Middle frontal gyrus (tissue), 1 donor: ENCODE measurements around the gene ZNF28.
"Not testable (repeated sequence)": the region's sequence is repeated elsewhere in the genome, so short reads cannot be mapped to it uniquely, and the experiment has no call there.

Experiments
- DNase-seq: peaks from one replicate; pipeline ENCODE4 v3.0.0-alpha.2; 2015; ENCODE audit warnings: low spot score; ENCODE audit errors: extremely low spot score

Gene ZNF28

DNA sequence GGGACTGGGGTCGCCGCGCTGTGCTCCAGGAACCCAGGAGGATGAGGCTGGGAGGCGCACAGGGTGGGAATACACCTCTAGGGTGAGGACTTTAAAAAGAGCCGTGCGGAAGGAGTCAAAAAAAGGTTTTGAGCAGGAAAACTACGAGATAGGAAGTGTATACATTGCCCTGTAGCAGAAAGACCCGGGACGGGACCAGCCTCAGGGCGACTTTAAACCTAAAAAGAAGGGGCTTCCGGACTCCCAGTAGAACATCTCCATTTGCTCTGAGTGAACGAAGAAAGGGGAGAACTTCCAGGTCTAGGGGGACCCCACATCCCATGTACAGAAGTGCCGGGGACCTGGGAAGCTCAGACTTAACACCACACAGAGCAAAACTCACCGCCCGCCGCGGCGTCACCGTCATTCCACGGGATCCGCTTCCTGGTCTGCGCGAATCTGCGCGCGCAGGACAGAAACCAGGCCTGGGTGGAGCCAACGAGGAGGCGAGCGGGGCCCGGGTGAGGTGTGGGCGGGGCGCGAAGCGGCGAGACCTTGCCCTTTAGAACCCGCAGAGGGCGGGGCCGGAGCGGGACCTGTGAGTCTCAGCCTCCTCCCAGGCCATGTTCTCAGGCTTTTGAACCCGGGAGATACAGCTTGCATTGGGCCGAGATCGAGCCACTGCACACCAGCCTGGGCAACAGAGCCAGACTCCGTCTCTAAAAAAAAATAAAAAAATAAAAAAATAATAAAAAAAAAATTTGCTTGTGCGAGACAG is at the start of gene ZNF28:
TSS of gene ZNF28 (minus strand) at position 430 of the 757 bp plus-strand sequence. CDS start 3,675 bp downstream, outside the sequence.
- DNase-seq = peak; percentile 6

DNA sequence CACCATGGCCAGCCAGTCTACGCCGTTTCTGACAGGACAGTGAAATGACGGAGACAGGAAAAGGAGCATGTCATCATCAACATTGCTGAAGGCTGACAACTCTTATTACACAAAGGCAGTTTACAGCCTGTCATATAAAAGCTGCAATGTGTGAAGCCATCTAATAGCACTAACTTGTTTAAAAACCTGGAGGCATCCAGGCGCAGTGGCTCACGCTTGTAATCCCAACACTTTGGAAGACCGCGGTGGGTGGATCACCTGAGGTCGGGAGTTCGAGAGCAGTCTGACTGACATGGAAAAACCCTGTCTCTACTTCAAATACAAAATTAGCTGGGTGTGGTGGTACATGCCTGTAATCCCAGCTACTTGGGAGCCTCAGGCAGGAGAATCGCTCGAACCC is 46.6 kb upstream of the ZNF28 start:
- DNase-seq = not testable (repeated sequence)

DNA sequence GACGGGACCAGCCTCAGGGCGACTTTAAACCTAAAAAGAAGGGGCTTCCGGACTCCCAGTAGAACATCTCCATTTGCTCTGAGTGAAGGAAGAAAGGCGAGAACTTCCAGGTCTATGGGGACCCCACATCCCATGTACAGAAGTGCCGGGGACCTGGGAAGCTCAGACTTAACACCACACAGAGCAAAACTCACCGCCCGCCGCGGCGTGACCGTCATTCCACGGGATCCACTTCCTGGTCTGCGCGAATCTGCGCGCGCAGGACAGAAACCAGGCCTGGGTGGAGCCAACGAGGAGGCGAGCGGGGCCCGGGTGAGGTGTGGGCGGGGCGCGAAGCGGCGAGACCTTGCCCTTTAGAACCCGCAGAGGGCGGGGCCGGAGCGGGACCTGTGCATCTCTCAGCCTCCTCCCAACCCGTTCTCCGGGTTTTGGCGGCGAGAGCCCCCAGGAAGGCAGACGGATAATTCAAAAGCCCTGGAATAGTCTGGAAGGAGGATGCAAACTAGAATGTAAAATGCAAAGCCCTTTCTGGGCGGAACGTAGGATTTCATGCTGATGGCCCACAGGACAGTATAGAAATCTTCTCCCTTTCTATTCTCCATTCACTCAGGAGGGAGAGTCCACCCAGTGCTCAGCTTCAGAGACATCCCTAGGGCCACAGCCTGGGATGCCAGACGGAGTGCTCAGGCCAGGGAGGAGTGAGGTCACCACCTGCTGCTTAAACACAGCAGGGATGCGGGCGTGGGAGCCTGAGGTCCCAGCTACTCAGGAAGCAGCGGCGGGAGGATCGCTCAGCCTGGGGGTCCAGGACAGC is 36.2 kb upstream of the ZNF28 start, which contains the start of gene ZNF468:
TSS of gene ZNF468 (minus strand) at position 242 of the 814 bp plus-strand sequence. CDS start 3,347 bp downstream, outside the sequence.
- peak; percentile 52 for DNase-seq

DNA sequence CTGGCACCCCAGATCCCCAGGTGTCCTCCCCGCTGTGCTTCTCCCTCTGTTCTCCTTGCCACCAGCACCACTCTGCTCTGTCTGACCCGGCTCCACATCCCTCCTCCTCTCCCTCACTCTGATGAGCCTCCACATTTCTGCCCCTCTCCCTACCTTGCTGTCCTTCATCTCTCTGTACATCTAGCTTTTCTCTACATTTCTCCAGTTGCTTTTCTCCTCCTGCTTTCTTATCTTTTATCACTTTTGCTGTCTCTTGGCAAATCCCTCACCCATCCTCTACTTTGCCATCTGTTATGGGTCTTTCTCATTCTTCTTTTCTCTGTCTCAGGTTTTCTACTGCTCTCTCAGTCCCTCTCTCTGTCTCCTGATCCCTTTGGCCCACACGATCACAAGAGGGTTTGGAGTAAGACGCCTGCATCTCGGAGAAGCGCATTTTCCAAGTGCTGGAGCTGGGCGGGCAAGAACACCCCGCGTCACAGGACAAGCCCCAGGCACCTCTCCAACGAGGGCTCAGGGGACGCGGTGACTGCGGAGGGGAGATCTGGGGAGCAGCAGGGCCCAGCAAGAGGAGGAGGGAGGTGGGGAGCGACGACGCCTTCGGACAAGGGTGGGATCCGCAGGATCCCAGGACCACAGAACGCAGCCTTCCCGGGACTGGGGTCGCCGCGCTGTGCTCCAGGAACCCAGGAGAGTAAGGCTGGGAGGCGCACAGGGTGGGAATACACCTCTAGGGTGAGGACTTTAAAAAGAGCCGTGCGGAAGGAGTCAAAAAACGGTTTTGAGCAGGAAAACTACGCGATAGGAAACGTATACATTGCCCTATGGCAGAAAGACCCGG is 35.3 kb upstream of the ZNF28 start:
- not testable (repeated sequence) for DNase-seq

DNA sequence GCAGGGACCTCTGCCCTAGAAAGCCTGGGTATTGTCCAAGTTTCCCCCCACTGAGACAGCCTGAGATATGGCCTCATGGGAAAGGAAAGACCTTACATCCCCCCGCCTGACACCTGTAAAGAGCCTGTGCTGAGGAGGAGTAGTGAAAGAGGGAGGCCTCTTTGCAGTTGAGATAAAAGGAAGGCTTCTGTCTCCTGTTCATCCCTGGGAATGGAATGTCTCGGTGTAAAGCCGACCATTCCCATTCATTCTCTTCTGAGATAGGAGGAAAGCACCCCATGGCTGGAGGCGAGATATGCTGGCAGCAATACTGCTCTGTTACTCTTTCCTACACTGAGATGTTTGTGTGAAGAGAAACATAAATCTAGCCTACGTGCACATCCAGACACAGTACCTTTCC is 25.9 kb upstream of the ZNF28 start:
- DNase-seq = not testable (repeated sequence)

DNA sequence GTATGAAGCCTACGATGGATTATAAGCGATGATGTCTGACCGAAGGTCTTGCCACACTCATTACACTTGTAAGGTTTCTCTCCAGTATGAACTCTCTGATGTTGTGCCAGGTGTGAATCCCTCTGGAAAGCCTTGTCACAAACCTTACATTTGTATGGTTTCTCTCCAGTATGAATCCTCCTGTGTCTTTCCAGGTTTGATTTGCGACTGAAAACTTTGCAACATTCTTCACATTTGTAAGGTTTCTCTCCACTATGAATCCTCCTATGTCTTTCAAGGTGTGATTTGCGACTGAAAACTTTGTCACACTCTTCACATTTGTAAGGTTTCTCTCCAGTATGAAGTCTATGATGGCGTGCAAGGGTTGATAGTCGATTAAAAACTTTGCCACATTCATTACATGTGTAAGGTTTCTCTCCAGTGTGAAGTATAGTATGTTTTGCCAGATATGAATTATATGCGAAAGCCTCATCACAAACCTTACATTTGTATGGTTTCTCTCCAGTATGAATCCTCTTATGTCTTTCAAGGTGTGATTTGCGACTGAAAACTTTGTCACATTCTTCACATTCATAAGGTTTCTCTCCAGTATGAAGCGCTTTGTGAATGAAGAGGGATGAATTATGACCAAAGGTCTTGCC is 19.5 kb upstream of the ZNF28 start:
- DNase-seq = not testable (repeated sequence)

DNA sequence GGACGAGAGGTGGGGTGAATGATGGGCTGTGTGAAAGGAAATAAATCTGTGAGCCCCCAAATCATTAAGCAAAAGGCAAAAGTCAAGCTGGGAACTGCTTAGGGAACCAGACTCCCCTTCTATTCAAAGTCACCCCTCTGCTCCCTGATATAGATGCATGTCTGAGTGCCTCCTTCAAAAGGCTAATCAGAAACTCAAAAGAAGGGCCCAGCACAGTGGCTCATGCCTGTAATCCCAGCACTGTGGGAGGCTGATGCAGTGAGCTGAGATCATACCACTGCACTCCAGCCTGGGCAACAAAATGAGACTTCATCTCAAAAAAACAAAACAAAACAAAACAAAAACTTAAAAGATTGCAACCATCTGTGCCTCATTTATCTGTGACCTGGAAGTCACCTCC is 12.9 kb upstream of the ZNF28 start:
- not testable (repeated sequence) for DNase-seq

DNA sequence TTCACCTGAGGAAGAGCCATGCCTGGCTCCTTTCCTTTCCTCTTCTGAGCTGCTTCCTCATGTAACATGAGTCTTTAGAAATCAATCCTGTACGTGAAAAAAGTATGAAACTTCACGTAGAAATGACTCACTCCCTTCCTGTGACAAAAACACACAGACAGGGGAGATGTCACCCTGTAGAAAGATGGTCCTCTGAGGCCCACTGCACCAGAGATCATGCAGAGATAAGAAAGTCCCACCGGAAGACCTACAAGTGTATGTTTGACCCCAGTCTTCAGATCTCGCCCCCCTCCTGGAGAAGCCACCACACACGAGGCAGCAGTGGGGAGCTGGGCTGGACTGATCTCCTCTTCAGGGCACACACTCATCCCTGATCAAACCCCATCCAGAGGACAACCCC is 12.1 kb upstream of the ZNF28 start:
- DNase-seq = not testable (repeated sequence)

DNA sequence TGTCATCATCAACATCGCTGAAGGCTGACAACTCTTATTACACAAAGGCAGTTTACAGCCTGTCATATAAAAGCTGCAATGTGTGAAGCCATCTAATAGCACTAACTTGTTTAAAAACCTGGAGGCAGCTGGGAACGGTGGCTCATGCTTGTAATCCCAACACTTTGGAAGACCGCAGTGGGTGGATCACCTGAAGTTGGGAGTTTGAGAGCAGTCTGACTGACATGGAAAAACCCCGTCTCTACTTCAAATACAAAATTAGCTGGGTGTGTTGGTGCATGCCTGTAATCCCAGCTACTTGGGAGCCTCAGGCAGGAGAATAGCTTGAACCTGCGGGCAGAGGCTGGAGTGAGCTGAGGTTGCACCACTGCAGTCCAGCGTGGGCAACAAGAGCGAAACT is 8.4 kb upstream of the ZNF28 start:
- DNase-seq = not testable (repeated sequence)

DNA sequence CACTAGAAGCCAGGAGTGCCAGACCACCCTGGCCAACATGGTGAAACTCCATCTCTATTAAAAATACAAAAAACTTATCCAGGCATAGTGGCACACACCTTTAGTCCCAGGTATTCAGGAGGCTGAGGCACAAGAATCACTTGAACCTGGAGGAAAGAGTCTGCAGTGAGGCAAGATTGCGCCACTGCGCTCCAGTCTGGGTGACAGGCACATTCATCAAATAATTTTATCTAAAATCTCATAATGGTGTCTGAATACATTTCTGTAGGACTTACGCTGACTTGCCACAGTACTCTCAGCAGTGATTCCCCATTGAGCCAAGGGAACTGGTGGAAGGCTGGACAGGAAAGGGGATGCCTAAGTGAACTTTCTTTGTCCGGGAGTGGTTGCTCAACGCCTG is 4.3 kb upstream of the ZNF28 start:
- no peak for DNase-seq

DNA sequence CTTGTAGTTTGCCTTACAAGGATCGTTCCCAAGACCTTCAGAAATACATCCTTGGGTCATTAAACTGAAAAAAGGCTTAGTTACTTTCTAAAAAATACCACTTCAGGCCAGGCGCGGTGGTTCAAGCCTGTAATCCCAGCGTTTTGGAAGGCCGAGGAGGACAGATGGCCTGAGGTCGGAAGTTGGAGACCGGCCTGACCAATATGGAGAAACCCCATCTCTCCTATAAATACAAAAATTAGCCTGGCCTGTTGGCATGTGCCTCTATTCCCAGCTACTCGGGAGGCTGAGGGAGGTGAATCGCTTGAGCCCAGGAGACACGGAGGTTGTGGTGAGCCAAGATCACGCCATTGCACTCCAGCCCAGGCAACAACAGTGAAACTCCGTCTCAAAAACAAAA is 2.2 kb upstream of the ZNF28 start:
- DNase-seq = no peak

DNA sequence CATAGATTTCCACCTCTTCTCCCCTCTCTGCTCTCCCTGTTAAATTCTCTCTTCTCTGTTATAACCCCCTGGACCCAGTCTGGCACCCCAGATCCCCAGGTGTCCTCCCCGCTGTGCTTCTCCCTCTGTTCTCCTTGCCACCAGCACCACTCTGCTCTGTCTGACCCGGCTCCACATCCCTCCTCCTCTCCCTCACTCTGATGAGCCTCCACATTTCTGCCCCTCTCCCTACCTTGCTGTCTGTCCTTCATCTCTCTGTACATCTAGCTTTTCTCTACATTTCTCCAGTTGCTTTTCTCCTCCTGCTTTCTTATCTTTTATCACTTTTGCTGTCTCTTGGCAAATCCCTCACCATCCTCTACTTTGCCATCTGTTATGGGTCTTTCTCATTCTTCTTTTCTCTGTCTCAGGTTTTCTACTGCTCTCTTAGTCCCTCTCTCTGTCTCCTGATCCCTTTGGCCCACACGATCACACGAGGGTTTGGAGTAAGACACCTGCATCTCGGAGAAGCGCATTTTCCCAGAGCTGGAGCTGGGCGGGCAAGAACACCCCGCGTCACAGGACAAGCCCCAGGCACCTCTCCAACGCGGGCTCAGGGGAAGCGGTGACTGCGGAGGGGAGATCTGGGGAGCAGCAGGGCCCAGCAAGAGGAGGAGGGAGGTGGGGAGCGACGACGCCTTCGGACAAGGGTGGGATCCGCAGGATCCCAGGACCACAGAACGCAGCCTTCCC is 795 bp downstream of the ZNF28 start:
- not testable (repeated sequence) for DNase-seq

DNA sequence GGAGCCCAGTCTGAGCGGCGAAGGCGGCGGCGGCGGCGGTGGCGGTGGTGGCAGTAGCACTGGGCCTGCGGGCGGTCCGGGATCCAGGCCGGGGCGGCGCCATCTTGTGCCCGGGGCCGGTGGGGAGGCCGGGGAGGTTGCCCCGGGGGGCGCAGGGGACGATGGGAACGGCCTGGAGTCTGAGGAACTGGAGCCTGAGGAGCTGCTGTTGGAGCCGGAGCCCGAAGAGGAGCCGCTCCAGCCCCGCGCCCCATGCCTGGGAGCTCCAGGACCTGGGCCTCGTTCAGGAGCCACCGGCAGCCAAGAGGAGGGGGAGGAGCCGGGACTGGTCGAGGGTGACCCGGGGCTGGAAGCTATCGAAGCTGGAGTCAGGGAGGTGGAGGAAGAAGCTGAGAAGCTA is 11.6 kb downstream of the ZNF28 start:
- DNase-seq = no peak

DNA sequence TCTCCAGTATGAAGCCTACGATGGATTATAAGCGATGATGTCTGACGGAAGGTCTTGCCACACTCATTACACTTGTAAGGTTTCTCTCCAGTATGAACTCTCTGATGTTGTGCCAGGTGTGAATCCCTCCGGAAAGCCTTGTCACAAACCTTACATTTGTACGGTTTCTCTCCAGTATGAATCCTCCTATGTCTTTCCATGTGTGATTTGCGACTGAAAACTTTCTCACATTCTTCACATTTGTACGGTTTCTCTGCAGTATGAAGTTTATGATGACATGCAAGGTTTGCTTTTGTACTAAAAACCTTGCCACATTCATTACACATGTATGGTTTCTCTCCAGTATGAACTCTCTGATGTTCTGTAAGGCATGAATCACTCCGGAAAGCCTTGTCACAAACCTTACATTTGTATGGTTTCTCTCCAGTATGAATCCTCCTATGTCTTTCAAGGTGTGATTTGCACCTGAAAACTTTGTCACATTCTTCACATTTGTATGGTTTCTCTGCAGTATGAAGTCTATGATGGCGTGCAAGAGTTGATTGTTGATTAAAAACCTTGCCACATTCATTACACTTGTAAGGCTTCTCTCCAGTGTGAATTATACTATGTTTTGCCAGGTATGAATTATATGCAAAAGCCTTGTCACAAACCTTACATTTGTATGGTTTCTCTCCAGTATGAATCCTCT is 21.3 kb downstream of the ZNF28 start:
- not testable (repeated sequence) for DNase-seq

DNA sequence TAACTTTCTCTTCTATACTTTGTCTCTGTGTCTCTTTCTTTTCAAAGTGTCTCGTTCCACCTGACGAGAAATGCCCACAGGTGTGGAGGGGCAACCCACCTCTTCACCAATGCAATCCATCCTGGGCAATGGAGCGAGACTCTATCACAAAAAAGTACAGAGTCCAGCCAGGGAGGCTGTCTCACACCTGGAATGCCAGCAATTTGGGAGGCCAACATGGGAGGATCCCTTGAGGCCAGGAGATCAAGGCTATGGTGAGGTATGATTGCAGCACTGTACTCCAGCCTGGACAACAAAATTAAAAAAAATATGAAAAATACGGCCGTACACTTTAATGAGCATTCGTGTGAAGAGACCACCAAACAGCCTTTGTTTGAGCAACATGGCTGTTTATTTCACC is 32.0 kb downstream of the ZNF28 start:
- DNase-seq = no peak

DNA sequence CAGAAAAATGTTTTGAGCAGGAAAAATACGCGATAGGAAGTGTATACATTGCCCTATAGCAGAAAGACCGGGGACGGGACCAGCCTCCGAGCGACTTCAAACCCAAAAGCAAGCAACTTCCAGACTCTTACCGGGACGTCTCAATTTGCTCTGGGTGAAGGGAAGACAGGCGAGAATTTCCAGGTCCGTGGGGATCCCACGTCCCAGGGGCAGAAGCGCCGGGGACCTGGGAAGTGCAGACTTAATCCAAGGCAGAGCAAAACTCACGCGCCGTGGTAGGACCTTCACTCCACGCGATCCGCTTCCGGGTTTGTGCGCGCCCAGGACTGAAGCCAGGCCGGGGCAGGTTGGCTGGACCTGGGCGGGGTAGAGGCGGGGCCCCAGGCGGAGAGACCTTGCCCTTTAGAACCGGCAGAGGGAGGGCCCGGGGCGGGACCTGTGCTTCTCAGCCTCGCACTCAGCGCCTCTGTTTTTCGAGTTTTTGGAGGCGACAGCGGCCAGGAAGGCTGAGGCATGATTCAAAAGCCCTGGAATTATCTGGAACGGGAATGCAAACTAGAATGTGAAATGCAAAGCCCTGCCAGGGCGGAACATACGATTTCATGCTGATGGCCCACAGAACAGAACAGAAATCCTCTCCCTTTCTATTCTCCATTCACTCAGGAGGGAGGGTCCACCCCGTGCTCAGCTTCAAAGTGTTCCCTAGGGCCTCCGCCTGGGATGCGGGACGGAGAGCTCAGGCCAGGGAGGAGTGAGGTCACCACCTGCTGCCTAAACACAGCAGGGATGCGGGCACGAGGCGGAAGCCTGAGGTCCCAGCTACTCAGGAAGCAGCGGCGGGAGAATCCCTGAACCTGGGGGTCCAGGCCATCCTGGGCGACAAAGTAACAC is 34.7 kb downstream of the ZNF28 start, which contains the start of gene ZNF600:
TSS of gene ZNF600 (minus strand) at position 328 of the 891 bp plus-strand sequence. CDS start 7,903 bp downstream, outside the sequence.
- peak; percentile 3 for DNase-seq

DNA sequence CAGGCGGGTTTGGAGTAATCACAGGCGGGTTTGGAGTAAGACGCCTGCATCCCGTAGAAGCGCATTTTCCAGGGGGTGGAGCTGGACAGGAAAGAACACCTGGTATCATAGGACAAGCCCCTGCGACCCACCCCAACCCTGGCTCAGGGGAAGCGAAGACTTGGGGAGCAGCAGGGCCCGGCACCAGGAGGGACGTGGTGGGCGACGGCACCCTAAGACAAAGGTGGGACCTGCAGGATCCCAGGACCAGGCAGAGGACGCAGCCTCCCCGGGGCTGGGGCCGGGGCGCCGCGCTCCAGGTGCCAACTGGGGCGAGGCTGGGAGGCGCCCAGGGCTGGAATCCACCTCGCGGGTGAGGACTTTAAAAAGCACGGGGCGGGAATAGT is 35.4 kb downstream of the ZNF28 start:
- no peak for DNase-seq

DNA sequence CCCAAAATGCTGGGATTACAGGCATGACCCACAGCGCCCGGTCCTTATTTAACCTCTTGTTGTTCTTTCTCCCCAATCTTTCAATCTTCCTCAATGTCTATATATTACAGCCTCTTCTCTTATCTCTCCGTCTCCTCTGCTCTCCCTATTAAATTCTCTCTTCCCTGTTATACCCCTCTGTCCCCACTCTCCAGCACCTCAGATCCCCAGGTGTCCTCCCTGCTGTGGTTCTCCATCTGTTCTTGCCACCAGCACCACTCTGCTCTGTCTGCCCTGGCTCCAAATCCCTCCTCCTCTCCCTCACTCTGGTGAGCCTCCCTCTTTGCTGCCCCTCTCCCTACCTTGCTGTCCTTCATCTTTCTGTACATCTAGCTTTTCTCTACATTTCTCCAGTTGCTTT is 35.9 kb downstream of the ZNF28 start:
- no peak for DNase-seq

DNA sequence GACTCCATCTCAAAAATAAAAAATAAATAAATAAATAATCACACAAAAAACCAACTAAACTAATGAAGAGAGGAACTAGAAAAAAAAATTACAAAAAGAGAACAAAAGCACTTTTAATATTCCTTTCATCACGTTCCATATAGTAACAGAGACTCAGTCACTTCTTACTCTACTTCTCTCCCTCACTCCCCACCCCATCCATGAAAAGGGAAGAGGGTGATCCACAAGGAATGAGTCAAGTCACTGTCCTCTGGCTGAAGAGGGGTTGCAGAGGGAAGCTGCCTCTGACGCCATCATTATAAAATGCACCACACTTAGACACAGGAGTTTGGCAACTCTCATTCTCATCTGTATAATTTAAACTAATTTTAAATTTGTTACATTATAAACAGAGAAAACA is 38.6 kb downstream of the ZNF28 start:
- DNase-seq = not testable (repeated sequence)
